Upper lobe of right lung (tissue), 1 donor: ENCODE measurements around the gene TMEM255B. TPM values are rescaled to one million over a fixed set of nuclear protein-coding genes. Genes with fewer than 3 reads are reported as not detected.

Source experiments
- ATAC-seq: fragments of 200-7000 bp; cut with Tn5 transposase; one replicate; pipeline ENCODE4 v1.9.1; 2020; ENCODE audit warnings: mild to moderate bottlenecking, moderate library complexity
- DNase-seq: peaks from one replicate; pipeline ENCODE4 v3.0.0-alpha.2; 2020
- H3K27ac ChIP-seq: fragments of 200-600 bp; one replicate; pipeline ENCODE4 v1.8.0; 2022
- H3K27me3 ChIP-seq: fragments of 200-600 bp; one replicate; pipeline ENCODE4 v1.8.0; 2022; ENCODE audit warnings: mild to moderate bottlenecking
- H3K36me3 ChIP-seq: fragments of 200-600 bp; one replicate; pipeline ENCODE4 v1.8.0; 2022
- H3K4me1 ChIP-seq: fragments of 200-600 bp; one replicate; pipeline ENCODE4 v1.8.0; 2022
- H3K4me3 ChIP-seq: fragments of 200-600 bp; one replicate; pipeline ENCODE4 v1.8.0; 2022; ENCODE audit warnings: mild to moderate bottlenecking
- H3K9me3 ChIP-seq: fragments of 200-600 bp; one replicate; pipeline ENCODE4 v1.8.0; 2022
- intact Hi-C: fragments of 100-400 bp; cut with DNase I; formaldehyde crosslinking; loops from one replicate; pipeline ENCODE4 v1.11.0; 2022
- total RNA-seq: library from RNA; stranded (reverse); fragmentation: NEBNext Ultra II Directional; extraction: Animal tissue kit (Norgen Biotek cat#: 25700); gene quantifications from one replicate; pipeline ENCODE4 v1.2.1, GENCODE V29; 2021
- TF ChIP-seq, protein P1 (sequence below): fragments of 200-600 bp; IDR thresholded peaks from one replicate; pipeline ENCODE4 v1.8.0; 2022; ENCODE audit warnings: antibody characterized with exemption
- donor health status: DM: no; HTN: yes; CAD: no; lungs with severe emphysema.

The TMEM255B gene
- total RNA-seq, 1 donor from 2014 or later: 43.6 TPM

DNA sequence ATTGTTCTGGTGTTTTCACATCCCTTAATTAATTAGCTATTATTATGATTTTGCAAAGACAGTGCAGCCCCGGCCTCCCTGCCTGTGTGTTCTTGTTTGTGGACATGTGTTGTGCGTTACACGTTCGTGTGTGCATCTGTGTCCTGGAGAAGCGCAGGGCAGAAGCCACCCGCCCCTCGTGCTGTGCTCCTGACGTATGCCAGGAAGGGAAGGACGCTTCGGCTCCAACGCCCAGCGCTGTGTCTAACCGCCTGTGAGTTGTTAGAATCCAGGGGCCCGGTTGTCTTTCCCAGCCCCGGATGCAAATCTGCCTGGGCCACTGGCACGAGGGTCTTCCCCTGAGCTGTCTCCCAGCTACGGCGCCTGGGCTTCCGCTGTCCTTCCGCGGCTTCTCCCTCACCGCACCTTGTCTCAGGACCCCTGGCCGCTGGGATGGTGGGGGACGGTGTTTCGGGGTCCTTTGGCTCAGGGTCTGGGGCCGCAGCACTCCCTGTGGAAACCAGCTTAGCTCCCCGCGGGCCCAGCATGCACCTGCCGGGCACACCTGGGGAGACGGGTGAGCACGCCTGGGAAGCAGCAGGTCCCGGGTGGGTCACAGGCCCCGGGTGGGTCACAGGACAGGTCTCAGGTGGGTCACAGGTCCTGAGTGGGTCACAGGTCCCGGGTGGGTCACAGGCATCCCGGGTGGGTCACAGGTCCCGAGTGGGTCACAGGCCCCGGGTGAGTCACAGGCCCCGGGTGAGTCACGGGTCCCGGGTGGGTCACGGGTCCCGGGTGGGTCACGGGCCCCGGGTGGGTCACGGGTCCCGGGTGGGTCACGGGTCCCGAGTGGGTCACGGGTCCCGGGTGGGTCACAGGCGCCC, 53.4 kb downstream of the TMEM255B start:
- intact Hi-C loops: no loop called here
- Histone ChIP-seq H3K9me3 (no peaks in the 10 kb centered on the region), H3K36me3 (no peaks in the 10 kb centered on the region), H3K27ac (peak overlapping the region; percentile 36), H3K27me3 (no peaks in the 10 kb centered on the region), H3K4me1 (peaks cover 23% of the 10 kb centered on the region), H3K4me3 (no peak overlapping the region)
- no peak for ATAC-seq
- DNase-seq: no peak
- TF ChIP-seq, protein P1, sequence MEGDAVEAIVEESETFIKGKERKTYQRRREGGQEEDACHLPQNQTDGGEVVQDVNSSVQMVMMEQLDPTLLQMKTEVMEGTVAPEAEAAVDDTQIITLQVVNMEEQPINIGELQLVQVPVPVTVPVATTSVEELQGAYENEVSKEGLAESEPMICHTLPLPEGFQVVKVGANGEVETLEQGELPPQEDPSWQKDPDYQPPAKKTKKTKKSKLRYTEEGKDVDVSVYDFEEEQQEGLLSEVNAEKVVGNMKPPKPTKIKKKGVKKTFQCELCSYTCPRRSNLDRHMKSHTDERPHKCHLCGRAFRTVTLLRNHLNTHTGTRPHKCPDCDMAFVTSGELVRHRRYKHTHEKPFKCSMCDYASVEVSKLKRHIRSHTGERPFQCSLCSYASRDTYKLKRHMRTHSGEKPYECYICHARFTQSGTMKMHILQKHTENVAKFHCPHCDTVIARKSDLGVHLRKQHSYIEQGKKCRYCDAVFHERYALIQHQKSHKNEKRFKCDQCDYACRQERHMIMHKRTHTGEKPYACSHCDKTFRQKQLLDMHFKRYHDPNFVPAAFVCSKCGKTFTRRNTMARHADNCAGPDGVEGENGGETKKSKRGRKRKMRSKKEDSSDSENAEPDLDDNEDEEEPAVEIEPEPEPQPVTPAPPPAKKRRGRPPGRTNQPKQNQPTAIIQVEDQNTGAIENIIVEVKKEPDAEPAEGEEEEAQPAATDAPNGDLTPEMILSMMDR: no peak

DNA sequence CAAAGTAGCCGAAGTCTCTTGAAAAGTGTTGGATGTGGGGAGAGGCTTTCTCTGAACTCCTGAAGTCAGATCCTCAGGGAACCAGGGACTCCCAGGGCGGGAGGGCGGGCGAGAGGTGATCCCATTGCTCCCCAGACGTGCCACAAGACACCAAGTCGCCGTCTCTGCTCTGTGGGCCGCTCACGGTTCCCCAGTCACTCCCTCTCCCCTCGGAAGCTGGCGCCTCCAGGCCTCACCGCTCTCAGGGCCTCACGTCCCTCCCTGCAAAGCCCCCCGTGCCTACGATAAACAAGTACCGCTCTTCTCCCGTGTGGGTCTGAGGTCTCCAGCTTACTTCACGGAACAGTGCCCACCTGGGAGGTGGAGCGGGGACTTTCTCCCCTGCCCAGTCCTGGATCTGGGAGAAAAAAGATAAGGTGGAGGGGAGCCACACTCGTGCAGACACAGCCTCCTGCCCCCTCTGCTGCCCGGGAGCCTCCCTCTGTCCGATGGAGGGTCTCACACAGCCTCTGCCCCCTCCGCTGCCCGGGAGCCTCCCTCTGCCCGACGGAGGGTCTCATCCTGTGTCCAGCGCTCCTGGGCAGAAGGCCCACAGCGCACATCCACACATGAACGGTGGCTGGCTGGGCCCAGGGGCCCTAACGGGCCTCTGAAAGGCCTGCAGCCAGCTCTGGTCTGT, 54.2 kb downstream of the TMEM255B start:
- H3K27ac ChIP-seq: peak overlapping the region; percentile 68
- peaks cover 28% of the 10 kb centered on the region for H3K4me1 ChIP-seq
- TF ChIP-seq, protein P1: no peak
- no peaks in the 10 kb centered on the region for H3K27me3 ChIP-seq
- H3K36me3 ChIP-seq: no peaks in the 10 kb centered on the region
- intact Hi-C loops: no loop called here
- ATAC-seq (no peak), DNase-seq (no peak)
- no peaks in the 10 kb centered on the region for H3K9me3 ChIP-seq
- peak overlapping the region; percentile 3 for H3K4me3 ChIP-seq

DNA sequence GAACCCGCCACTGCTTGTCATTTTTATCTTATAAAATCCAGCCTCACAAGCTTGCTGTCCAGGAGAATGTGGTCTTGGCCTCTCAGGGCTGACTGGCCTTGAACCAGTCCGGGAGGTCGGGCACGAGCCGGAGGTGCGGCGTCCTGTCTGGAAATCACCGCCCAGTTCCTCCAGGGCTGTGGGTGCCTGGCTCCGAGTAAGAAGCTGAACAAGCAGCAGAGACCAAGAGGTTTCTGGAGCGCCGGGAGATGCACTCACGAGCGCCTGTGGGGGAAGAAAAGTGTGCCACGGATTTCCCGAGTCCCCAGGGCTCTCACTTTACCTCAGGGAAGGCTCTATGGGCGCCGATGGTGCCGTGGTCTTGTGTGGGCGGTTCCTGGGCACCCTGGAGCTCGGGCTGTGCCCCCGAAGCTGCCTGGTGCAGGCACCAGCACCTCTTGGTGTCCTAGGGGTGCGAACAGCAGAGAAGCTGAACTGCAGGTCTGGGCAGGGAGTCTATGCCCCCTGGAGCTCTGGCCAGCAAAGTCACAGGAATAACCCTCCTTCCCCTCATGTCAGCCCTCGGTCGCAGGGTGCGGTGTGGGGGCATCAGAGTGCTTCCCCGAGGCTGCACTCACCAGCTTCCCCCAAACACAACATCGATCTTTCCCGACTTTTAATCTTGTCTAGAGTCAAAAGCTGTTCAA, 54.9 kb downstream of the TMEM255B start:
- peak; percentile 44 for ATAC-seq
- no peaks in the 10 kb centered on the region for H3K36me3 ChIP-seq

DNA sequence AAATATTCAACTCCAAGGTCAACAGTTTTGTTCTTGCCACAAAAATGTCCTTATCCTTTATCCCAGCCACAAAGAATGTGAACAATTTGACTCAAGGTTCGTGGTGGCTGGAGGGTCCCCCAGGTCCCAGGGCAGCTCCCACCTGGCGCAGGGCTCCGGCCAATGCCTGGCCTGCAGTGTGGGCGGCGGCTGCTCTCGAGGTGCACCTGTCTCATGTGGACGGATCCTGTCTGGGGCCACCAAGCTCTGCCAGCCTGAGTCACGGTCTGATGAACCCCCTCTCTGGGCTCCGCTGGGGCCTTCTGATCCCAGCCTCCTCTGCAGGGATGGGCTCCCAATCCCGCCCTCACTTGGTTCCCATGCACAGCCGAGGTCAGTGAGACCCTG, 55.4 kb downstream of the TMEM255B start:
- Histone ChIP-seq H3K27ac (peak overlapping the region; percentile 68), H3K4me3 (no peak overlapping the region), H3K4me1 (peaks cover 36% of the 10 kb centered on the region), H3K36me3 (no peaks in the 10 kb centered on the region), H3K27me3 (no peaks in the 10 kb centered on the region), H3K9me3 (no peaks in the 10 kb centered on the region)
- DNase-seq (peak; percentile 79), ATAC-seq (peak; percentile 51)
- intact Hi-C loops: no loop called here
- TF ChIP-seq, protein P1: no peak

More for the DNA sequence above, 54.9 kb downstream of the TMEM255B start:
- no peaks in the 10 kb centered on the region for H3K9me3 ChIP-seq
- H3K27ac ChIP-seq: peak overlapping the region; percentile 68
- peak overlapping the region; percentile 3 for H3K4me3 ChIP-seq
- intact Hi-C loops: no loop called here
- TF ChIP-seq, protein P1: no peak
- no peaks in the 10 kb centered on the region for H3K27me3 ChIP-seq
- peaks cover 31% of the 10 kb centered on the region for H3K4me1 ChIP-seq
- no peak for DNase-seq

DNA sequence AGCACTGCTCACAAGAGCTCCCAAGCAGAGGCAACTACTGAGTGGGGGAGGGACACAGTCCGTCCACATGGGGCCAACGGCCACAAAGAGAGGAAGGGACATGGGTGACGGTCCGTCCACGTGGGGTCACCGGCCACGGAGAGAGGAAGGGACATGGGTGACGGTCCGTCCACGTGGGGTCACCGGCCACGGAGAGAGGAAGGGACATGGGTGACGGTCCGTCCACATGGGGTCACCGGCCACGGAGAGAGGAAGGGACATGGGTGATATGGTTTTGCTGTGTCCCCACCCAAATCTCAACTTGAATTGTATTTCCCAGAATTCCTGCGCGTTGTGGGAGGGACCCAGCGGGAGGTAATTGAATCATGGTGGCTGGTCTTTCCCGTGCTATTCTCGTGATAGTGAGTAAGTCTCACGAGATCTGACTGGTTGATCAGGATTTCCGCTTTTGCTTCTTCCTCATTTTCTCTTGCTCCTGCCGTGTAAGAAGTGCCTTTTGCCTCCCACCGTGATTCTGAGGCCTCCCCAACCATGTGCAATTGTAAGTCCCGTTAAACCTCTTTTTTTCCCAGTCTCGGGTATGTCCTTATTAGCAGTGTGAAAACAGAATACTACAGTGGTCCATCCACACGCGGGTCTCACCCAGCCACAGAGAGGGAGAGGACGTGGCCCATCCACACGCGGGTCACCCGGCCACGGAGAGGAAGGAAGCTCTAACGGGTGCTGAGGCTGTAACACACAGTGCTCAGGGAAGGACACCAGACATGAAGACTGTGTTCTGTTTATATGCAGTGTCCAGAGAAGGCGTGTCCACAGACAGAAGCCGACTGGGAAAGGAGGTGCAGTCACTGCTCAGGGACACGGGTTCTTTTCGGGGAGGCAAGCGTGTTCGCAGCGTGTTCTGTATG, 56.4 kb downstream of the TMEM255B start:
- no peak overlapping the region for H3K27ac ChIP-seq
- H3K36me3 ChIP-seq: no peaks in the 10 kb centered on the region
- H3K4me3 ChIP-seq: peak overlapping the region; percentile 38
- ATAC-seq (peak; percentile 39), DNase-seq (no peak)
- no peaks in the 10 kb centered on the region for H3K27me3 ChIP-seq
- peaks cover 43% of the 10 kb centered on the region for H3K4me1 ChIP-seq
- intact Hi-C loops: no loop called here
- no peaks in the 10 kb centered on the region for H3K9me3 ChIP-seq
- TF ChIP-seq, protein P1: no peak
